Adipocyte (in vitro differentiated cells): ENCODE results near the gene HMGXB3.

Source experiments
- DNase-seq: peaks from one replicate; pipeline ENCODE4 v3.0.0-alpha.2; 2015; ENCODE audit warnings: low read depth
- H3K27me3 ChIP-seq: replicated peaks from 2 replicates; pipeline ENCODE4 v1.7.0; 2013; ENCODE audit warnings: mild to moderate bottlenecking, low read length, moderate library complexity; ENCODE audit not compliant: control insufficient read depth, insufficient read depth
- H3K36me3 ChIP-seq: 2 replicates; pipeline ENCODE4 v1.7.0; 2013; ENCODE audit warnings: low read length, mild to moderate bottlenecking, moderate library complexity; ENCODE audit not compliant: control insufficient read depth, insufficient read depth, severe bottlenecking
- H3K4me1 ChIP-seq: 2 replicates; pipeline ENCODE4 v1.7.0; 2013; ENCODE audit warnings: mild to moderate bottlenecking, low read length, moderate library complexity; ENCODE audit not compliant: control insufficient read depth, insufficient read depth
- H3K4me3 ChIP-seq: 2 replicates; pipeline ENCODE4 v1.7.0; 2013; ENCODE audit warnings: mild to moderate bottlenecking, low read length, moderate library complexity
- H3K9ac ChIP-seq: 2 replicates; pipeline ENCODE4 v1.7.0; 2013; ENCODE audit warnings: mild to moderate bottlenecking, low read length, moderate library complexity
- H3K9me3 ChIP-seq: 2 replicates; pipeline ENCODE4 v1.7.0; 2013; ENCODE audit warnings: mild to moderate bottlenecking, low read length, moderate library complexity; ENCODE audit not compliant: control insufficient read depth

Gene HMGXB3

GRCh38 chr5:149961186-149961685, 39.3 kb upstream of the HMGXB3 start:
- Histone ChIP-seq H3K4me1 (peaks cover 7% of the 10 kb centered on the region), H3K36me3 (no peaks in the 10 kb centered on the region), H3K9ac (peak overlapping the region; percentile 87), H3K4me3 (peak overlapping the region; percentile 85), H3K9me3 (no peaks in the 10 kb centered on the region), H3K27me3 (no peaks in the 10 kb centered on the region)
- peak; percentile 14 for DNase-seq

- Histone ChIP-seq H3K9ac (no peak overlapping the region), H3K9me3 (no peaks in the 10 kb centered on the region), H3K36me3 (no peaks in the 10 kb centered on the region), H3K27me3 (no peaks in the 10 kb centered on the region), H3K4me3 (no peak overlapping the region), H3K4me1 (peaks cover 7% of the 10 kb centered on the region)
- DNase-seq, result peak; percentile 78
Observed at GRCh38 chr5:149961957-149962409, 38.6 kb upstream of the HMGXB3 start.

- H3K27me3 ChIP-seq, result no peaks in the 10 kb centered on the region
- H3K36me3 ChIP-seq, result no peaks in the 10 kb centered on the region
- DNase-seq, result no peak
- H3K9me3 ChIP-seq, result no peaks in the 10 kb centered on the region
- H3K4me1 ChIP-seq, result peaks cover 7% of the 10 kb centered on the region
- H3K4me3 ChIP-seq, result no peak overlapping the region
- no peak overlapping the region for H3K9ac ChIP-seq
Observed at GRCh38 chr5:149962601-149963300, 37.8 kb upstream of the HMGXB3 start.

GRCh38 chr5:149963729-149964128, 36.8 kb upstream of the HMGXB3 start:
- Histone ChIP-seq H3K9me3 (no peaks in the 10 kb centered on the region), H3K4me1 (peaks cover 7% of the 10 kb centered on the region), H3K27me3 (no peaks in the 10 kb centered on the region), H3K9ac (no peak overlapping the region), H3K4me3 (no peak overlapping the region), H3K36me3 (no peaks in the 10 kb centered on the region)
- DNase-seq, result no peak

GRCh38 chr5:149966946-149967345, 33.6 kb upstream of the HMGXB3 start:
- no peak for DNase-seq
- H3K9ac ChIP-seq, result no peak overlapping the region
- no peaks in the 10 kb centered on the region for H3K9me3 ChIP-seq
- H3K4me3 ChIP-seq, result no peak overlapping the region
- no peaks in the 10 kb centered on the region for H3K27me3 ChIP-seq
- H3K4me1 ChIP-seq, result no peaks in the 10 kb centered on the region
- H3K36me3 ChIP-seq, result no peaks in the 10 kb centered on the region

GRCh38 chr5:149969181-149969930, 31.2 kb upstream of the HMGXB3 start:
- Histone ChIP-seq H3K9me3 (no peaks in the 10 kb centered on the region), H3K9ac (no peak overlapping the region), H3K36me3 (no peaks in the 10 kb centered on the region), H3K4me1 (no peaks in the 10 kb centered on the region), H3K4me3 (no peak overlapping the region), H3K27me3 (no peaks in the 10 kb centered on the region)
- no peak for DNase-seq

GRCh38 chr5:149975409-149975808, 25.1 kb upstream of the HMGXB3 start:
- Histone ChIP-seq H3K27me3 (no peaks in the 10 kb centered on the region), H3K4me1 (no peaks in the 10 kb centered on the region), H3K4me3 (no peak overlapping the region), H3K9me3 (no peaks in the 10 kb centered on the region), H3K9ac (no peak overlapping the region), H3K36me3 (peaks cover 11% of the 10 kb centered on the region)
- DNase-seq, result no peak

- Histone ChIP-seq H3K9me3 (no peaks in the 10 kb centered on the region), H3K9ac (no peak overlapping the region), H3K4me1 (no peaks in the 10 kb centered on the region), H3K27me3 (no peaks in the 10 kb centered on the region), H3K4me3 (no peak overlapping the region), H3K36me3 (peaks cover 17% of the 10 kb centered on the region)
- DNase-seq, result no peak
Observed at GRCh38 chr5:149979896-149980295, 20.6 kb upstream of the HMGXB3 start.

GRCh38 chr5:149981206-149981605, 19.3 kb upstream of the HMGXB3 start:
- Histone ChIP-seq H3K9ac (no peak overlapping the region), H3K27me3 (no peaks in the 10 kb centered on the region), H3K9me3 (no peaks in the 10 kb centered on the region), H3K4me1 (no peaks in the 10 kb centered on the region), H3K36me3 (peaks cover 17% of the 10 kb centered on the region), H3K4me3 (no peak overlapping the region)
- no peak for DNase-seq

GRCh38 chr5:149982505-149982904, 18.0 kb upstream of the HMGXB3 start:
- H3K4me1 ChIP-seq, result no peaks in the 10 kb centered on the region
- DNase-seq, result no peak
- H3K27me3 ChIP-seq, result no peaks in the 10 kb centered on the region
- H3K36me3 ChIP-seq, result peaks cover 17% of the 10 kb centered on the region
- H3K9me3 ChIP-seq, result no peaks in the 10 kb centered on the region
- H3K9ac ChIP-seq, result no peak overlapping the region
- H3K4me3 ChIP-seq, result no peak overlapping the region

GRCh38 chr5:149988126-149988525, 12.4 kb upstream of the HMGXB3 start:
- Histone ChIP-seq H3K4me3 (no peak overlapping the region), H3K36me3 (no peaks in the 10 kb centered on the region), H3K27me3 (no peaks in the 10 kb centered on the region), H3K9ac (no peak overlapping the region), H3K4me1 (no peaks in the 10 kb centered on the region), H3K9me3 (no peaks in the 10 kb centered on the region)
- no peak for DNase-seq
